A673 (cell line): ENCODE measurements around the gene FAM241B. TPM values are rescaled to one million over a fixed set of nuclear protein-coding genes. Genes with fewer than 3 reads are reported as not detected.

Experiments used
- BruUV-seq: library from RNA; stranded (reverse); fragments of 400-500 nt; replicated peaks from 2 replicates; lab custom pipeline; 2021; lab: Mats Ljungman, UMichigan
- CTCF ChIA-PET: fragments of 300-600 bp; sonication (Branson Sonifier 250); formaldehyde crosslinking; loops from one replicate; lab custom pipeline; 2022; ENCODE audit warnings: antibody characterized with exemption; lab: Charles Lee
- POLR2A ChIA-PET: fragments of 300-600 bp; sonication (Branson Sonifier 250); formaldehyde crosslinking; loops from one replicate; lab custom pipeline; 2022; ENCODE audit warnings: antibody characterized with exemption; ENCODE audit not compliant: low non-redundant PET; lab: Charles Lee
- DNase-seq: peaks from one replicate; pipeline ENCODE4 v3.0.0-alpha.2; 2015; ENCODE audit warnings: low spot score
- H3K27ac ChIP-seq: fragments of 200-600 bp; sonication (generic); 2 replicates; pipeline ENCODE4 v1.5.1; 2016; ENCODE audit warnings: mixed run types, low read depth, mild to moderate bottlenecking, mixed read lengths, antibody characterized with exemption, low read length; ENCODE audit not compliant: poor library complexity, severe bottlenecking
- H3K27me3 ChIP-seq: fragments of 200-600 bp; sonication (generic); replicated peaks from 2 replicates; pipeline ENCODE4 v1.6.1; 2017; ENCODE audit warnings: mixed run types, low read depth, mild to moderate bottlenecking, mixed read lengths, antibody characterized with exemption, low read length; ENCODE audit not compliant: insufficient read depth, poor library complexity
- H3K36me3 ChIP-seq: fragments of 200-600 bp; sonication (generic); 2 replicates; pipeline ENCODE4 v1.6.1; 2016; ENCODE audit warnings: mixed run types, mild to moderate bottlenecking, mixed read lengths, antibody characterized with exemption, low read length; ENCODE audit not compliant: insufficient read depth, poor library complexity, severe bottlenecking
- H3K4me1 ChIP-seq: fragments of 200-600 bp; sonication (generic); 2 replicates; pipeline ENCODE4 v1.6.1; 2017; ENCODE audit warnings: mixed run types, mild to moderate bottlenecking, mixed read lengths, antibody characterized with exemption, low read length; ENCODE audit not compliant: insufficient read depth, poor library complexity, severe bottlenecking
- H3K4me3 ChIP-seq: fragments of 200-600 bp; sonication (generic); 2 replicates; pipeline ENCODE4 v1.5.1; 2016; ENCODE audit warnings: low read depth, mixed run types, mild to moderate bottlenecking, mixed read lengths, low read length; ENCODE audit not compliant: poor library complexity, severe bottlenecking
- H3K9me3 ChIP-seq: fragments of 200-600 bp; sonication (generic); 2 replicates; pipeline ENCODE4 v1.6.1; 2016; ENCODE audit warnings: mixed run types, low read depth, mild to moderate bottlenecking, mixed read lengths, antibody characterized with exemption, low read length; ENCODE audit not compliant: poor library complexity, severe bottlenecking
- CTCF ChIP-seq: fragments of 300-800, 200-600 bp; sonication (generic); conservative IDR thresholded peaks from 2 replicates; pipeline ENCODE4 v1.5.1; 2017; ENCODE audit warnings: low read depth, mild to moderate bottlenecking, antibody characterized with exemption, low read length, moderate library complexity, mixed read lengths
- EZH2 ChIP-seq: fragments of 200-600 bp; sonication (generic); IDR thresholded peaks from 2 replicates; pipeline ENCODE4 v1.6.1; 2017; ENCODE audit warnings: borderline replicate concordance, low read depth, mild to moderate bottlenecking, mixed read lengths, antibody characterized with exemption, low read length; ENCODE audit not compliant: poor library complexity, severe bottlenecking
- intact Hi-C: fragments of 100-400 bp; cut with micrococcal nuclease; formaldehyde crosslinking; loops from one replicate; pipeline ENCODE4 v1.10.0; 2022; ENCODE audit not compliant: unreplicated experiment
- total RNA-seq: library from RNA; stranded (reverse); gene quantifications from 2 replicates; pipeline ENCODE4 v1.2.3, GENCODE V29; 2021

FAM241B gene
- total RNA-seq, 1 experiment from 2014 or later: 4.2 TPM

- DNase-seq: no peak
These were observed 13.7 kb upstream of the FAM241B start for GRCh38 chr10:69616358-69616757.

GRCh38 chr10:69618746-69619145 lies 11.3 kb upstream of the FAM241B start:
- TF ChIP-seq CTCF (no peak), EZH2 (no peak)
- Histone ChIP-seq H3K27me3 (peaks cover 35% of the 10 kb centered on the region), H3K9me3 (peaks cover under 1% of the 10 kb centered on the region), H3K36me3 (no peaks in the 10 kb centered on the region), H3K27ac (no peak overlapping the region), H3K4me3 (no peak overlapping the region), H3K4me1 (no peaks in the 10 kb centered on the region)
- no TSS peak for BruUV-seq
- intact Hi-C loops: no loop called here
- CTCF ChIA-PET: no interaction called here
- POLR2A ChIA-PET: no interaction called here
- DNase-seq: no peak

More at GRCh38 chr10:69616358-69616757, 13.7 kb upstream of the FAM241B start:
- Histone ChIP-seq H3K4me3 (no peak overlapping the region), H3K4me1 (no peaks in the 10 kb centered on the region), H3K9me3 (no peaks in the 10 kb centered on the region), H3K36me3 (no peaks in the 10 kb centered on the region), H3K27ac (no peak overlapping the region), H3K27me3 (peaks cover 23% of the 10 kb centered on the region)
- CTCF ChIA-PET: no interaction called here
- TF ChIP-seq EZH2 (no peak), CTCF (no peak)
- no TSS peak for BruUV-seq
- intact Hi-C loops: no loop called here
- POLR2A ChIA-PET: no interaction called here

GRCh38 chr10:69619626-69620025 lies 10.4 kb upstream of the FAM241B start:
- no peaks in the 10 kb centered on the region for H3K4me1 ChIP-seq
- H3K27ac ChIP-seq: no peak overlapping the region
- no TSS peak for BruUV-seq
- no peaks in the 10 kb centered on the region for H3K36me3 ChIP-seq
- DNase-seq: no peak
- ChIA-PET POLR2A (no interaction called here), CTCF (no interaction called here)
- peaks cover 41% of the 10 kb centered on the region for H3K27me3 ChIP-seq
- TF ChIP-seq CTCF (no peak), EZH2 (no peak)
- intact Hi-C loops: no loop called here
- no peak overlapping the region for H3K4me3 ChIP-seq
- peaks cover 8% of the 10 kb centered on the region for H3K9me3 ChIP-seq
